K562 (cell line): ENCODE results near the gene CACNA2D3. TPM values are rescaled to one million over a fixed set of nuclear protein-coding genes. Genes with fewer than 3 reads are reported as not detected.

Experiments
- ATAC-seq: fragments of 200-7000 bp; cut with Tn5 transposase; 3 replicates; pipeline ENCODE4 v1.9.1; 2020; ENCODE audit warnings: moderate library complexity
- BruUV-seq: library from RNA; stranded (reverse); fragments of 400-500 nt; replicated peaks from 2 replicates; lab custom pipeline; 2021; lab: Mats Ljungman, UMichigan
- CTCF ChIA-PET: fragments of 300-600 bp; formaldehyde crosslinking; extraction: SDS; loops from one replicate; lab custom pipeline; 2021; ENCODE audit warnings: low intra/inter-chr PET ratio; lab: Yijun Ruan, JAX
- POLR2A ChIA-PET: fragments of 300-600, 350-650 bp; sonication (Branson Sonifier 250); formaldehyde crosslinking; extraction: SDS; loops from one replicate; lab custom pipeline; 2021; ENCODE audit warnings: antibody characterized with exemption, inconsistent platforms; lab: Yijun Ruan, JAX
- DNase-seq, 4 experiments: peaks; one replicate each; pipeline versions ENCODE4 v3.0.0 to v3.0.0-alpha.2; 2011 to 2018; ENCODE audit warnings: low spot score in 3 of 4, mixed read lengths in 3 of 4; ENCODE audit errors: extremely low read depth in 1 of 4
- FAIRE-seq: peaks from 2 replicates; lab custom pipeline; 2011; peaks lifted over from hg19 to GRCh38; lab: Jason Lieb, UNC
- H2AFZ ChIP-seq: 2 replicates; pipeline ENCODE4 v1.6.0; 2011; ENCODE audit warnings: low read depth, low read length, control low read depth, inconsistent platforms
- H3K27ac ChIP-seq: fragments of 200-600 bp; 3 replicates; pipeline ENCODE4 v1.8.0; 2011; ENCODE audit warnings: low read depth, mild to moderate bottlenecking, control low read depth, inconsistent platforms, low read length, moderate library complexity, mixed read lengths; ENCODE audit errors: extremely low read depth
- H3K27me3 ChIP-seq, 2 experiments: fragments of 300-600 bp in 1 of 2; 2 replicates in 1 of 2; 3 replicates in 1 of 2; pipeline versions ENCODE4 v1.6.0 to v1.8.0; 2011; ENCODE audit warnings: inconsistent platforms in 2 of 2, low read length in 2 of 2, mild to moderate bottlenecking in 1 of 2, mixed read lengths in 1 of 2, moderate library complexity in 1 of 2; ENCODE audit not compliant: control insufficient read depth in 2 of 2, insufficient read depth in 2 of 2
- H3K36me3 ChIP-seq: fragments of 300-600 bp; 3 replicates; pipeline ENCODE4 v1.8.0; 2011; ENCODE audit warnings: mild to moderate bottlenecking, low read length, inconsistent platforms; ENCODE audit not compliant: control insufficient read depth, insufficient read depth
- H3K4me1 ChIP-seq, 2 experiments: fragments of 200-600 bp in 1 of 2; replicated peaks in 1 of 2; 2 replicates in 1 of 2; 3 replicates in 1 of 2; pipeline versions ENCODE4 v1.5.1 to v1.8.0; 2011; ENCODE audit warnings: inconsistent platforms in 2 of 2, low read length in 2 of 2, mild to moderate bottlenecking in 1 of 2, mixed read lengths in 1 of 2, moderate library complexity in 1 of 2; ENCODE audit not compliant: control insufficient read depth in 2 of 2, insufficient read depth in 2 of 2
- H3K4me2 ChIP-seq: 2 replicates; pipeline ENCODE4 v1.6.1; 2011; ENCODE audit warnings: low read length, control low read depth, inconsistent platforms, mixed read lengths; ENCODE audit not compliant: insufficient read depth
- H3K4me3 ChIP-seq: fragments of 200-600 bp; sonication (generic), shearing (Covaris generic); 2 replicates; pipeline ENCODE4 v1.5.1; 2016; ENCODE audit warnings: control low read depth, inconsistent platforms
- H3K79me2 ChIP-seq: fragments of 200-600 bp; 3 replicates; pipeline ENCODE4 v1.8.0; 2011; ENCODE audit warnings: low read length, inconsistent platforms; ENCODE audit not compliant: control insufficient read depth, insufficient read depth
- H3K9ac ChIP-seq, 2 experiments: 2 replicates each; pipeline versions ENCODE4 v1.6.0 to v1.6.1; 2011; ENCODE audit warnings: low read depth in 2 of 2, low read length in 2 of 2, control low read depth in 1 of 2, inconsistent platforms in 1 of 2, mild to moderate bottlenecking in 1 of 2, mixed read lengths in 1 of 2; ENCODE audit not compliant: insufficient read depth in 1 of 2
- H3K9me1 ChIP-seq: one replicate; pipeline ENCODE4 v1.6.0; 2011; ENCODE audit warnings: inconsistent platforms, mild to moderate bottlenecking, low read length, moderate library complexity; ENCODE audit not compliant: control insufficient read depth, insufficient read depth
- H3K9me3 ChIP-seq: replicated peaks from 2 replicates; pipeline ENCODE4 v1.5.1; 2011; ENCODE audit warnings: low read depth, low read length, inconsistent platforms; ENCODE audit not compliant: control insufficient read depth, insufficient read depth
- H4K20me1 ChIP-seq: replicated peaks from 2 replicates; pipeline ENCODE4 v1.6.1; 2011; ENCODE audit warnings: low read length, inconsistent platforms, mixed read lengths; ENCODE audit not compliant: control insufficient read depth, insufficient read depth
- HNRNPUL1 ChIP-seq: fragments of 200-400 bp; formaldehyde crosslinking; IDR thresholded peaks from 2 replicates; pipeline ENCODE4 v1.6.1; 2017; ENCODE audit warnings: low read length
- NR1H2 ChIP-seq: sonication (generic); formaldehyde crosslinking; IDR thresholded peaks from 2 replicates; pipeline ENCODE4 v1.4.0; 2020; ENCODE audit warnings: mild to moderate bottlenecking, missing genetic modification reagents
- SMAD2 ChIP-seq: fragments of 150-350 bp; IDR thresholded peaks from 2 replicates; pipeline ENCODE4 v1.6.1; 2014; ENCODE audit warnings: low read depth, mild to moderate bottlenecking, low read length
- ZNF282 ChIP-seq: sonication (generic); formaldehyde crosslinking; IDR thresholded peaks from 2 replicates; pipeline ENCODE4 v1.8.1; 2023; ENCODE audit warnings: missing genetic modification reagents
- ZNF785 ChIP-seq: fragments of 250-450 bp; sonication (Bioruptor Pico); IDR thresholded peaks from 2 replicates; pipeline ENCODE4 v1.4.0; 2020; ENCODE audit warnings: mild to moderate bottlenecking
- WGBS: fragments of 100-300 bp; shearing (Covaris generic); methylation state at CpG from one replicate; pipeline ENCODE4 v1.1.6; 2016; ENCODE audit warnings: low coverage, mixed read lengths; ENCODE audit not compliant: insufficient coverage; ENCODE audit errors: missing lambda C conversion rate; 5-methylcytosine and 5-hydroxymethylcytosine counted together
- in situ Hi-C: fragments of 300-500 bp; cut with MboI; formaldehyde crosslinking; loops from 4 replicates; pipeline ENCODE4 v1.15.0; 2018; ENCODE audit warnings: inconsistent platforms, mixed read lengths
- intact Hi-C: fragments of 100-400 bp; cut with micrococcal nuclease; formaldehyde crosslinking; loops from 2 replicates; pipeline ENCODE4 v1.14.2; 2022
- polyA plus RNA-seq, 8 experiments: library from polyadenylated mRNA; depleted of rRNA in 4 of 8; stranded (reverse) in 5 of 8; unstranded in 3 of 8; fragments of >200 nt; fragmentation: Nextera tagmentation in 2 of 8; fragmentation: Illumina TruSeq in 1 of 8; extraction: Ambion mirVana in 2 of 8; extraction: Trizol in 1 of 8; gene quantifications; 2 replicates each; pipeline versions ENCODE4 v1.2.1 to v1.2.3, GENCODE V29; 2011 to 2014; ENCODE audit warnings: inconsistent platforms in 1 of 8, missing spikeins in 1 of 8
- total RNA-seq, 7 experiments: library from RNA; depleted of rRNA in 6 of 7; stranded (reverse); fragments of >200 nt in 6 of 7; fragmentation: Illumina TruSeq in 2 of 7; extraction: Trizol in 2 of 7; gene quantifications; 2 replicates each; pipeline versions ENCODE4 v1.2.1 to v1.2.3, GENCODE V29; 2011 to 2021; ENCODE audit warnings: low replicate concordance in 1 of 7
- TF ChIP-seq, protein P1 (sequence below): fragments of 450-650 bp; IDR thresholded peaks from 2 replicates; pipeline ENCODE4 v1.6.1; 2016; ENCODE audit warnings: mild to moderate bottlenecking, moderate library complexity
- TF ChIP-seq, protein P2 (sequence below): fragments of 150-350 bp; IDR thresholded peaks from 2 replicates; pipeline ENCODE4 v1.6.1; 2014; ENCODE audit warnings: low read depth, mild to moderate bottlenecking, low read length, borderline replicate concordance

Gene CACNA2D3
- total and polyA plus RNA-seq, 9 of the 15 experiments (the other 6 are each of a cell fraction or from before 2014, with no cell fraction given): 0.01 TPM; not detected in 8

DNA sequence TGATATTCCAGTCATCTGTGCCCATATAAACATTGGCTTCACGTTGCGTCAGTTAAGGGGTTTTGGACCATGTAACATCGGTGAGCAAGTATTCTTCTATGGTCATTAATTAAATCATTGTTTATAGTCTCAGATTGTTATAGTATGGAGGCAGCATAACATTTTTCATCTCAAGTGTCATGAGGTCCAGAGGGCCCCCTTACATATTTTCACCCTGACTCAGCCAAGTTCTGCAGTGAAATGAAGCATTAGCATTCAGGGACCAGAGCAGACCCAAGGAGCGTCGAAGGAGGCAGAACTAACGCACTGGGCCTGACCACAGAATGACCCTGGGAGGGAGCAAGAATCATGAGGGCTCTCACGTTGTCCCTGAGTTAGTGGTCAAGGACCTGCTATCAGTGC lies 634.0 kb downstream of the CACNA2D3 start:
- in situ Hi-C loops (no loop called here), intact Hi-C loops (no loop called here)
- Histone ChIP-seq H4K20me1 (no peaks in the 10 kb centered on the region), H3K4me3 (no peak overlapping the region), H3K27me3 (no peaks in the 10 kb centered on the region), H3K4me1 (no peaks in the 10 kb centered on the region), H3K4me2 (no peak overlapping the region), H2AFZ (no peak overlapping the region), H3K36me3 (no peaks in the 10 kb centered on the region), H3K9ac (no peak overlapping the region), H3K9me1 (no peaks in the 10 kb centered on the region), H3K79me2 (no peaks in the 10 kb centered on the region), H3K9me3 (no peaks in the 10 kb centered on the region), H3K27ac (no peak overlapping the region)
- FAIRE-seq: no peak
- ChIA-PET CTCF (no interaction called here), POLR2A (interaction anchor here (0.6 kb wide), 1 partner anchor 9 kb away, joined by 4 read pairs; no protein-coding TSS in a partner anchor)
- BruUV-seq: no TSS peak
- WGBS: 2% methylated on average over 7 of the region's 7 CpGs
- no peak for DNase-seq
- TF ChIP-seq, protein P1, sequence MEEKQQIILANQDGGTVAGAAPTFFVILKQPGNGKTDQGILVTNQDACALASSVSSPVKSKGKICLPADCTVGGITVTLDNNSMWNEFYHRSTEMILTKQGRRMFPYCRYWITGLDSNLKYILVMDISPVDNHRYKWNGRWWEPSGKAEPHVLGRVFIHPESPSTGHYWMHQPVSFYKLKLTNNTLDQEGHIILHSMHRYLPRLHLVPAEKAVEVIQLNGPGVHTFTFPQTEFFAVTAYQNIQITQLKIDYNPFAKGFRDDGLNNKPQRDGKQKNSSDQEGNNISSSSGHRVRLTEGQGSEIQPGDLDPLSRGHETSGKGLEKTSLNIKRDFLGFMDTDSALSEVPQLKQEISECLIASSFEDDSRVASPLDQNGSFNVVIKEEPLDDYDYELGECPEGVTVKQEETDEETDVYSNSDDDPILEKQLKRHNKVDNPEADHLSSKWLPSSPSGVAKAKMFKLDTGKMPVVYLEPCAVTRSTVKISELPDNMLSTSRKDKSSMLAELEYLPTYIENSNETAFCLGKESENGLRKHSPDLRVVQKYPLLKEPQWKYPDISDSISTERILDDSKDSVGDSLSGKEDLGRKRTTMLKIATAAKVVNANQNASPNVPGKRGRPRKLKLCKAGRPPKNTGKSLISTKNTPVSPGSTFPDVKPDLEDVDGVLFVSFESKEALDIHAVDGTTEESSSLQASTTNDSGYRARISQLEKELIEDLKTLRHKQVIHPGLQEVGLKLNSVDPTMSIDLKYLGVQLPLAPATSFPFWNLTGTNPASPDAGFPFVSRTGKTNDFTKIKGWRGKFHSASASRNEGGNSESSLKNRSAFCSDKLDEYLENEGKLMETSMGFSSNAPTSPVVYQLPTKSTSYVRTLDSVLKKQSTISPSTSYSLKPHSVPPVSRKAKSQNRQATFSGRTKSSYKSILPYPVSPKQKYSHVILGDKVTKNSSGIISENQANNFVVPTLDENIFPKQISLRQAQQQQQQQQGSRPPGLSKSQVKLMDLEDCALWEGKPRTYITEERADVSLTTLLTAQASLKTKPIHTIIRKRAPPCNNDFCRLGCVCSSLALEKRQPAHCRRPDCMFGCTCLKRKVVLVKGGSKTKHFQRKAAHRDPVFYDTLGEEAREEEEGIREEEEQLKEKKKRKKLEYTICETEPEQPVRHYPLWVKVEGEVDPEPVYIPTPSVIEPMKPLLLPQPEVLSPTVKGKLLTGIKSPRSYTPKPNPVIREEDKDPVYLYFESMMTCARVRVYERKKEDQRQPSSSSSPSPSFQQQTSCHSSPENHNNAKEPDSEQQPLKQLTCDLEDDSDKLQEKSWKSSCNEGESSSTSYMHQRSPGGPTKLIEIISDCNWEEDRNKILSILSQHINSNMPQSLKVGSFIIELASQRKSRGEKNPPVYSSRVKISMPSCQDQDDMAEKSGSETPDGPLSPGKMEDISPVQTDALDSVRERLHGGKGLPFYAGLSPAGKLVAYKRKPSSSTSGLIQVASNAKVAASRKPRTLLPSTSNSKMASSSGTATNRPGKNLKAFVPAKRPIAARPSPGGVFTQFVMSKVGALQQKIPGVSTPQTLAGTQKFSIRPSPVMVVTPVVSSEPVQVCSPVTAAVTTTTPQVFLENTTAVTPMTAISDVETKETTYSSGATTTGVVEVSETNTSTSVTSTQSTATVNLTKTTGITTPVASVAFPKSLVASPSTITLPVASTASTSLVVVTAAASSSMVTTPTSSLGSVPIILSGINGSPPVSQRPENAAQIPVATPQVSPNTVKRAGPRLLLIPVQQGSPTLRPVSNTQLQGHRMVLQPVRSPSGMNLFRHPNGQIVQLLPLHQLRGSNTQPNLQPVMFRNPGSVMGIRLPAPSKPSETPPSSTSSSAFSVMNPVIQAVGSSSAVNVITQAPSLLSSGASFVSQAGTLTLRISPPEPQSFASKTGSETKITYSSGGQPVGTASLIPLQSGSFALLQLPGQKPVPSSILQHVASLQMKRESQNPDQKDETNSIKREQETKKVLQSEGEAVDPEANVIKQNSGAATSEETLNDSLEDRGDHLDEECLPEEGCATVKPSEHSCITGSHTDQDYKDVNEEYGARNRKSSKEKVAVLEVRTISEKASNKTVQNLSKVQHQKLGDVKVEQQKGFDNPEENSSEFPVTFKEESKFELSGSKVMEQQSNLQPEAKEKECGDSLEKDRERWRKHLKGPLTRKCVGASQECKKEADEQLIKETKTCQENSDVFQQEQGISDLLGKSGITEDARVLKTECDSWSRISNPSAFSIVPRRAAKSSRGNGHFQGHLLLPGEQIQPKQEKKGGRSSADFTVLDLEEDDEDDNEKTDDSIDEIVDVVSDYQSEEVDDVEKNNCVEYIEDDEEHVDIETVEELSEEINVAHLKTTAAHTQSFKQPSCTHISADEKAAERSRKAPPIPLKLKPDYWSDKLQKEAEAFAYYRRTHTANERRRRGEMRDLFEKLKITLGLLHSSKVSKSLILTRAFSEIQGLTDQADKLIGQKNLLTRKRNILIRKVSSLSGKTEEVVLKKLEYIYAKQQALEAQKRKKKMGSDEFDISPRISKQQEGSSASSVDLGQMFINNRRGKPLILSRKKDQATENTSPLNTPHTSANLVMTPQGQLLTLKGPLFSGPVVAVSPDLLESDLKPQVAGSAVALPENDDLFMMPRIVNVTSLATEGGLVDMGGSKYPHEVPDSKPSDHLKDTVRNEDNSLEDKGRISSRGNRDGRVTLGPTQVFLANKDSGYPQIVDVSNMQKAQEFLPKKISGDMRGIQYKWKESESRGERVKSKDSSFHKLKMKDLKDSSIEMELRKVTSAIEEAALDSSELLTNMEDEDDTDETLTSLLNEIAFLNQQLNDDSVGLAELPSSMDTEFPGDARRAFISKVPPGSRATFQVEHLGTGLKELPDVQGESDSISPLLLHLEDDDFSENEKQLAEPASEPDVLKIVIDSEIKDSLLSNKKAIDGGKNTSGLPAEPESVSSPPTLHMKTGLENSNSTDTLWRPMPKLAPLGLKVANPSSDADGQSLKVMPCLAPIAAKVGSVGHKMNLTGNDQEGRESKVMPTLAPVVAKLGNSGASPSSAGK: no peak
- TF ChIP-seq ZNF282 (CRISPR knock-in tag): no peak
- TF ChIP-seq HNRNPUL1: no peak
- TF ChIP-seq ZNF785: no peak
- TF ChIP-seq NR1H2 (CRISPR knock-in tag): no peak
- TF ChIP-seq, protein P2, sequence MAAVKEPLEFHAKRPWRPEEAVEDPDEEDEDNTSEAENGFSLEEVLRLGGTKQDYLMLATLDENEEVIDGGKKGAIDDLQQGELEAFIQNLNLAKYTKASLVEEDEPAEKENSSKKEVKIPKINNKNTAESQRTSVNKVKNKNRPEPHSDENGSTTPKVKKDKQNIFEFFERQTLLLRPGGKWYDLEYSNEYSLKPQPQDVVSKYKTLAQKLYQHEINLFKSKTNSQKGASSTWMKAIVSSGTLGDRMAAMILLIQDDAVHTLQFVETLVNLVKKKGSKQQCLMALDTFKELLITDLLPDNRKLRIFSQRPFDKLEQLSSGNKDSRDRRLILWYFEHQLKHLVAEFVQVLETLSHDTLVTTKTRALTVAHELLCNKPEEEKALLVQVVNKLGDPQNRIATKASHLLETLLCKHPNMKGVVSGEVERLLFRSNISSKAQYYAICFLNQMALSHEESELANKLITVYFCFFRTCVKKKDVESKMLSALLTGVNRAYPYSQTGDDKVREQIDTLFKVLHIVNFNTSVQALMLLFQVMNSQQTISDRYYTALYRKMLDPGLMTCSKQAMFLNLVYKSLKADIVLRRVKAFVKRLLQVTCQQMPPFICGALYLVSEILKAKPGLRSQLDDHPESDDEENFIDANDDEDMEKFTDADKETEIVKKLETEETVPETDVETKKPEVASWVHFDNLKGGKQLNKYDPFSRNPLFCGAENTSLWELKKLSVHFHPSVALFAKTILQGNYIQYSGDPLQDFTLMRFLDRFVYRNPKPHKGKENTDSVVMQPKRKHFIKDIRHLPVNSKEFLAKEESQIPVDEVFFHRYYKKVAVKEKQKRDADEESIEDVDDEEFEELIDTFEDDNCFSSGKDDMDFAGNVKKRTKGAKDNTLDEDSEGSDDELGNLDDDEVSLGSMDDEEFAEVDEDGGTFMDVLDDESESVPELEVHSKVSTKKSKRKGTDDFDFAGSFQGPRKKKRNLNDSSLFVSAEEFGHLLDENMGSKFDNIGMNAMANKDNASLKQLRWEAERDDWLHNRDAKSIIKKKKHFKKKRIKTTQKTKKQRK: no peak
- TF ChIP-seq SMAD2: no peak
- ATAC-seq: no peak
